GM03348 (cell line): ENCODE results near the gene OGFOD3.
"Not testable (repeated sequence)": the region's sequence is repeated elsewhere in the genome, so short reads cannot be mapped to it uniquely, and the experiment has no call there.

Experiments
- DNase-seq: peaks from one replicate; pipeline ENCODE4 v3.0.0; 2012; ENCODE audit warnings: low spot score

The OGFOD3 gene

GRCh38 chr17:82386881-82387704 is 31.3 kb downstream of the OGFOD3 start:
- DNase-seq = no peak

GRCh38 chr17:82386255-82386831 is 32.0 kb downstream of the OGFOD3 start:
- DNase-seq = no peak

GRCh38 chr17:82385559-82386254 is 32.7 kb downstream of the OGFOD3 start:
- DNase-seq = no peak

- peak; percentile 81 for DNase-seq
These were observed 33.5 kb downstream of the OGFOD3 start for GRCh38 chr17:82384730-82385481.

- no peak for DNase-seq
These were observed 34.2 kb downstream of the OGFOD3 start for GRCh38 chr17:82384051-82384729.

GRCh38 chr17:82383411-82383810 is 35.0 kb downstream of the OGFOD3 start:
- DNase-seq = no peak

- no peak for DNase-seq
These were observed 35.5 kb downstream of the OGFOD3 start for GRCh38 chr17:82382933-82383255.

GRCh38 chr17:82382220-82382932 is 36.0 kb downstream of the OGFOD3 start:
- DNase-seq = not testable (repeated sequence)

- DNase-seq = not testable (repeated sequence)
These were observed 36.7 kb downstream of the OGFOD3 start for GRCh38 chr17:82381703-82382009.

GRCh38 chr17:82380860-82381702 is 37.3 kb downstream of the OGFOD3 start:
- DNase-seq = no peak

GRCh38 chr17:82378741-82379021 is 39.7 kb downstream of the OGFOD3 start:
- DNase-seq = no peak

GRCh38 chr17:82377924-82378740 is 40.3 kb downstream of the OGFOD3 start:
- no peak for DNase-seq

- not testable (repeated sequence) for DNase-seq
These were observed 41.1 kb downstream of the OGFOD3 start for GRCh38 chr17:82377294-82377693.

- no peak for DNase-seq
These were observed 42.2 kb downstream of the OGFOD3 start for GRCh38 chr17:82376042-82376730.

- DNase-seq = no peak
These were observed 42.9 kb downstream of the OGFOD3 start for GRCh38 chr17:82375359-82376041.

- no peak for DNase-seq
These were observed 43.6 kb downstream of the OGFOD3 start for GRCh38 chr17:82374626-82375331.

GRCh38 chr17:82373731-82374625 is 44.4 kb downstream of the OGFOD3 start:
- DNase-seq = no peak
